Measurements from ENCODE around the gene KRTAP10-4.
"Not testable (repeated sequence)": the region's sequence is repeated elsewhere in the genome, so short reads cannot be mapped to it uniquely, and the experiment has no call there.

Gene KRTAP10-4

GRCh38 chr21:44558695-44559094, 14.8 kb upstream of the KRTAP10-4 start, which contains the start of gene KRTAP10-3:
Gene KRTAP10-3 (minus strand): TSS chr21:44558795. CDS start chr21:44558715, 80 bp downstream.
- no peak for DNase-seq

GRCh38 chr21:44564099-44564498, 9.4 kb upstream of the KRTAP10-4 start:
- DNase-seq = no peak

GRCh38 chr21:44564886-44565598, 8.5 kb upstream of the KRTAP10-4 start:
- DNase-seq = no peak

GRCh38 chr21:44566403-44566802, 7.1 kb upstream of the KRTAP10-4 start:
- DNase-seq = no peak

GRCh38 chr21:44567481-44568171, 5.9 kb upstream of the KRTAP10-4 start:
- no peak for DNase-seq

GRCh38 chr21:44568261-44568660, 5.3 kb upstream of the KRTAP10-4 start:
- DNase-seq = no peak

GRCh38 chr21:44568667-44569556, 4.6 kb upstream of the KRTAP10-4 start:
- DNase-seq = no peak

GRCh38 chr21:44569861-44570517, 3.5 kb upstream of the KRTAP10-4 start:
- DNase-seq = no peak

GRCh38 chr21:44571296-44571695, 2.2 kb upstream of the KRTAP10-4 start:
- no peak for DNase-seq

GRCh38 chr21:44571844-44572782, 1.4 kb upstream of the KRTAP10-4 start:
- no peak for DNase-seq

- DNase-seq = no peak
Measured at GRCh38 chr21:44572959-44573583, 458 bp upstream of the KRTAP10-4 start.

- no peak for DNase-seq
Measured at GRCh38 chr21:44574457-44575306, 1.2 kb downstream of the KRTAP10-4 start.

GRCh38 chr21:44575307-44576024, 1.9 kb downstream of the KRTAP10-4 start:
- no peak for DNase-seq

GRCh38 chr21:44576025-44576420, 2.5 kb downstream of the KRTAP10-4 start:
- no peak for DNase-seq

- DNase-seq = no peak
Measured at GRCh38 chr21:44578371-44579055, 5.0 kb downstream of the KRTAP10-4 start.

GRCh38 chr21:44579056-44579832, 5.7 kb downstream of the KRTAP10-4 start:
- DNase-seq = no peak

GRCh38 chr21:44579833-44580144, 6.3 kb downstream of the KRTAP10-4 start:
- DNase-seq = no peak

GRCh38 chr21:44580231-44580821, 6.8 kb downstream of the KRTAP10-4 start, which contains the start of gene KRTAP10-5:
Gene KRTAP10-5 (minus strand): TSS chr21:44580604. CDS start chr21:44580578, 26 bp downstream.
- not testable (repeated sequence) for DNase-seq

Measured in activated T-cell treated with anti-CD3 and anti-CD28 coated beads, Interleukin-2, amount 50 U/mL, for 48 hours (primary cell).